Dendritic cell treated with granulocyte-macrophage colony-stimulating factor and Interleukin-4, amounts not matched to agents 40 ng/mL and 50 ng/mL, for 4 days (primary cell): ENCODE measurements around the gene LRRC8B.

Experiments used
- H3K27ac Mint-ChIP-seq: one replicate; pipeline ENCODE4 v1.8.0; 2022; ENCODE audit warnings: mild to moderate bottlenecking, mixed read lengths
- H3K27me3 Mint-ChIP-seq: one replicate; pipeline ENCODE4 v1.8.0; 2022; ENCODE audit warnings: mild to moderate bottlenecking, mixed read lengths
- H3K36me3 Mint-ChIP-seq: one replicate; pipeline ENCODE4 v1.8.0; 2022; ENCODE audit warnings: low read depth, mixed read lengths
- H3K4me1 Mint-ChIP-seq: one replicate; pipeline ENCODE4 v1.8.0; 2022; ENCODE audit warnings: low read depth, mixed read lengths
- H3K4me3 Mint-ChIP-seq: one replicate; pipeline ENCODE4 v1.8.0; 2022; ENCODE audit warnings: mild to moderate bottlenecking, moderate library complexity, mixed read lengths
- H3K9me3 Mint-ChIP-seq: one replicate; pipeline ENCODE4 v1.8.0; 2022; ENCODE audit warnings: mixed read lengths
- intact Hi-C: fragments of 100-400 bp; cut with micrococcal nuclease; formaldehyde crosslinking; loops from one replicate; pipeline ENCODE4 v1.15.0; 2022

The LRRC8B gene

GRCh38 chr1:89640440-89640839 is 115.8 kb downstream of the LRRC8B start:
- peaks cover 7% of the 10 kb centered on the region for H3K9me3 Mint-ChIP-seq
- peaks cover 29% of the 10 kb centered on the region for H3K36me3 Mint-ChIP-seq
- no peak overlapping the region for H3K27ac Mint-ChIP-seq
- no peaks in the 10 kb centered on the region for H3K27me3 Mint-ChIP-seq
- H3K4me1 Mint-ChIP-seq = peaks cover 72% of the 10 kb centered on the region
- H3K4me3 Mint-ChIP-seq = no peak overlapping the region
- intact Hi-C loops = no loop called here

- Mint-ChIP-seq H3K27me3 (no peaks in the 10 kb centered on the region), H3K9me3 (peaks cover 16% of the 10 kb centered on the region), H3K4me1 (peaks cover 59% of the 10 kb centered on the region), H3K27ac (no peak overlapping the region), H3K36me3 (peaks cover 32% of the 10 kb centered on the region), H3K4me3 (no peak overlapping the region)
- intact Hi-C loops = no loop called here
Measured at GRCh38 chr1:89641781-89642180, 117.2 kb downstream of the LRRC8B start.

- no peak overlapping the region for H3K4me3 Mint-ChIP-seq
- intact Hi-C loops = no loop called here
- H3K27ac Mint-ChIP-seq = no peak overlapping the region
- H3K9me3 Mint-ChIP-seq = peaks cover 16% of the 10 kb centered on the region
- no peaks in the 10 kb centered on the region for H3K27me3 Mint-ChIP-seq
- peaks cover 45% of the 10 kb centered on the region for H3K4me1 Mint-ChIP-seq
- H3K36me3 Mint-ChIP-seq = peaks cover 21% of the 10 kb centered on the region
Measured at GRCh38 chr1:89643577-89643976, 118.9 kb downstream of the LRRC8B start.

GRCh38 chr1:89644119-89644814 is 119.6 kb downstream of the LRRC8B start:
- no peak overlapping the region for H3K27ac Mint-ChIP-seq
- intact Hi-C loops = no loop called here
- peaks cover 21% of the 10 kb centered on the region for H3K36me3 Mint-ChIP-seq

GRCh38 chr1:89646259-89646658 is 121.6 kb downstream of the LRRC8B start:
- H3K9me3 Mint-ChIP-seq = peaks cover 16% of the 10 kb centered on the region
- no peak overlapping the region for H3K27ac Mint-ChIP-seq
- peaks cover 46% of the 10 kb centered on the region for H3K4me1 Mint-ChIP-seq
- no peak overlapping the region for H3K4me3 Mint-ChIP-seq
- intact Hi-C loops = no loop called here
- H3K27me3 Mint-ChIP-seq = no peaks in the 10 kb centered on the region
- peaks cover 27% of the 10 kb centered on the region for H3K36me3 Mint-ChIP-seq

More at GRCh38 chr1:89644119-89644814, 119.6 kb downstream of the LRRC8B start:
- no peaks in the 10 kb centered on the region for H3K27me3 Mint-ChIP-seq
- H3K4me1 Mint-ChIP-seq = peaks cover 47% of the 10 kb centered on the region
- H3K9me3 Mint-ChIP-seq = peaks cover 16% of the 10 kb centered on the region
- H3K4me3 Mint-ChIP-seq = no peak overlapping the region
